ENCODE measurements around the gene INTS2.

The INTS2 gene

GRCh38 chr17:61818225-61818624, 109.6 kb downstream of the INTS2 start:
- H3K4me3 ChIP-seq (ENCODE audit: low read depth, low read length) = no peak overlapping the region
- no peak for TF ChIP-seq CTCF (IDR thresholded peaks at IDR 0.05; ENCODE audit: borderline replicate concordance, insufficient read depth, low read depth, low read length)

- no peak for TF ChIP-seq CTCF (IDR thresholded peaks at IDR 0.05; ENCODE audit: borderline replicate concordance, insufficient read depth, low read depth, low read length)
- no peak overlapping the region for H3K4me3 ChIP-seq (ENCODE audit: low read depth, low read length)
These were observed 110.3 kb downstream of the INTS2 start for GRCh38 chr17:61817452-61817851.

GRCh38 chr17:61816538-61816937, 111.2 kb downstream of the INTS2 start:
- no peak for TF ChIP-seq CTCF (IDR thresholded peaks at IDR 0.05; ENCODE audit: borderline replicate concordance, insufficient read depth, low read depth, low read length)
- H3K4me3 ChIP-seq (ENCODE audit: low read depth, low read length) = no peak overlapping the region

GRCh38 chr17:61815863-61816503, 111.8 kb downstream of the INTS2 start:
- no peak overlapping the region for H3K4me3 ChIP-seq (ENCODE audit: low read depth, low read length)
- TF ChIP-seq CTCF (IDR thresholded peaks at IDR 0.05; ENCODE audit: borderline replicate concordance, insufficient read depth, low read depth, low read length) = no peak
